Measurements from ENCODE around the gene SGF29. TPM values are rescaled to one million over a fixed set of nuclear protein-coding genes. Genes with fewer than 3 reads are reported as not detected.
"Not testable (repeated sequence)": the region's sequence is repeated elsewhere in the genome, so short reads cannot be mapped to it uniquely, and the experiment has no call there.

The SGF29 gene
- 21.6 TPM for total RNA-seq

DNA sequence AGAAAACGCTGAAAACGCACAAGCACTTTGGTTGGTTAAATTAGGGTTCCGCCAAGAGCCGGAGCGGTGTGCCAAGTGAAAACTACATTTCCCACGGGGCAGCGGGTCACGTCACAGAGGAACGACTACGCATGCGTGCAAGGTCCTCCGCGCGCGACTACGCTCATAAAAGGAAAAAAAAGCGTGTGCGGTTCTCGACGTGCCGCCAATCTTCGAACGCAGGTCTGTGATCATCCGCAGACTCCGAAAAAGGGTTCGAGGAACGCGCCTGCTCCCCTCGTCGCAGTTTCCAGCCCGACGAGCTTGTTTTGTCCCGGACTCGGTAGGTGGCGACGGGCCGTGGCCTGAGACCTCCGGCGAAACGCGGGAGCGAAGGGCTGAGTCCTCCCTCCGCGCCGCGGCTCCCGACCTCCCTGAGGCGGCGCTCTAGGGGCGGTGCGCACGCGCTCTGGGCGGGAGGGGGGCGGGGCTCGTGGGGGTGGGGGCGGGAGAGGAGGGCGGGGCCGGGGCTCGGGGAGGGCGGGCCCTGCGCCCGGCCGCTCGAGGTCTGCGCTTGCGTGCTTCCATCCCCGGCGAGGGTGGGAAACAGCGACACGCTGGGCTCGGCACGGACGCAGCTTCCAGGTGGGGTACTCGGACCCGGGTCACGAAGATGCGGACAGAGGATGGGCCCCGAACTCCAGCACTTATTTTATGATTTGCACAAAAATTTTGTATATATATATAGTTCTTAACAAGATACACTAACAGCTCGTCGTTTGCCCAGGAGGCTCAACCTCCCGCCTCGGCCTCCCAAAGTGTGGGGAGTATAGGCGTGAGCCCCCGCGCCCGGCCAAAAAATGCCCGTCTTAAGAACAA, at the start of gene SGF29:
Gene SGF29 (plus strand): TSS at position 145 of the 858 bp plus-strand sequence. CDS start 27,150 bp downstream, outside the sequence.
- FAIRE-seq, result no peak
- peak; percentile 90 to 95 for DNase-seq (ENCODE audit: low spot score in 2 of 2)

- no peak for FAIRE-seq
- no peak for DNase-seq (ENCODE audit: low spot score in 2 of 2)
Observed at GRCh38 chr16:28504707-28505404, 48.9 kb upstream of the SGF29 start.

GRCh38 chr16:28505489-28506137, 48.1 kb upstream of the SGF29 start:
- FAIRE-seq (no peak), DNase-seq (ENCODE audit: low spot score in 2 of 2) (no peak)

DNA sequence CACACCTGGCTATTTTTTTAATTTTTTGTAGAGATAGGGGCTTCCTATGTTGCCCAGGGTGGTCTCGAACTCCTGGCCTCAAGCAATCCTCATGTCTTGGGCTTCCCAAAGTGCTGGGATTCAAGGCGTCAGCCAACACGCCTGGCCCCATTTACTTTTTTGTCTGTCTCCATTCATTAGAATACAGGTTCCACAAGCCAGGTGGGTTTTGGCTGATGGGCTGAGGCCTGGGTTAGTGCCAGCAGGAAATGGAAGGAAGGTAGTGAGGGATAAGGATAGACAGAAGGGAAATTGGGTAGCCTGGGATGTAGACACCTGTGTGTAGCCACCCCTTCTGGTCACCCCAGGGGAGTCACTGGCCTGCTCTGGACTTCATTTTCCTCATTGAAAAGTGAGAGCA, 42.7 kb upstream of the SGF29 start:
- DNase-seq (ENCODE audit: low spot score in 2 of 2), result no peak
- no peak for FAIRE-seq

DNA sequence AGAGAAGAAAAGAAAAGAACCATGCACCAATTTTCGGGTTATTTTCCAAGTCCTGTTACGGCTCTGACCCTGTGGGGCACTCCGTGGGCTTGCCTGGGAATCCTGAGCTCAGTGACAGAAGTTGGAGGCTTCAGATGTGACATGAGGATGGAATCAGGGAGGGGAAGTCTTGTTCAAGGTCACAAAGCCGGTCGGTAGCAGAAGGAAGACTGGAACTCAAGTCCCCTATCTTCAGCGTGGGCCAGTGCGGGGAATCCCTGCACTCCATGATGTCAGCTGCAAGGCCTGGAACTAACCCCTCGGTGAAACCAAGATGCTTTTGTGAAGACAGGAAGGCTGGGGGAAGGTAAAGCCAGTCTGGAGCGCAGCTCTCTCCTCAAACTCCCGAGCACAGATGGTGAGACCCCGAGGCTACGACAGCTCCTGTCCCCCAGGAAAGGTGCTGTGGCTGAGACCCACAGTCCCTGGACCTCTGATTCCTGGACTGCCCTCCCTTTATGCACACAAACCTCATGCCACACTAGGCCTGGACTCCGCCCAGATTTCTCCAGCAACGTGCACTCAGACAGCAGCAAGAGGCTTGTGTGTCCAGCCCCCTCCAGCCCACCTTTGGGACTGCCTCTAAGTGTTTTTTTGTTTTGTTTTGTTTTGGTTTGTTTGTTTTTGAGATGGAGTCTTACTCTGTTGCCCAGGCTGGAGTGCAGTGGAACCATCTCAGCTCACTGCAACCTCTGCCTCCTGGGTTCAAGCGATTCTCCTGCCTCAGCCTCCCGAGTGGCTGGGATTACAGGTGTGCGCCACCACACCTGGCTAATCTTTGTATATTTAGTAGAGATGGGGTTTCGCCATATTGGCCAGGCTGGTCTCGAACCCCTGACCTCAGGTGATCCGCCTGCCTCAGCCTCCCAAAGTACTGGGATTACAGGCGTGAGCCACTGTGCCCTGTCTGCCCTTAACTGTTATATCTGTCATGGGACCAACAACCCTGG, 41.6 kb upstream of the SGF29 start:
- no peak for FAIRE-seq
- no peak for DNase-seq (ENCODE audit: low spot score in 2 of 2)

- DNase-seq (ENCODE audit: low spot score in 2 of 2), result no peak
Observed at GRCh38 chr16:28513484-28514181, 40.1 kb upstream of the SGF29 start.

GRCh38 chr16:28514246-28514645, 39.5 kb upstream of the SGF29 start:
- FAIRE-seq, result no peak

More at GRCh38 chr16:28513484-28514181, 40.1 kb upstream of the SGF29 start:
- no peak for FAIRE-seq

GRCh38 chr16:28520672-28521071, 33.0 kb upstream of the SGF29 start:
- FAIRE-seq, result no peak
- no peak for DNase-seq (ENCODE audit: low spot score in 2 of 2)

More at GRCh38 chr16:28514246-28514645, 39.5 kb upstream of the SGF29 start:
- DNase-seq (ENCODE audit: low spot score in 2 of 2), result no peak

- no peak for FAIRE-seq
Observed at GRCh38 chr16:28521436-28521835, 32.3 kb upstream of the SGF29 start.

GRCh38 chr16:28522792-28523191, 30.9 kb upstream of the SGF29 start:
- DNase-seq (ENCODE audit: low spot score in 2 of 2), result no peak
- no peak for FAIRE-seq

More at GRCh38 chr16:28521436-28521835, 32.3 kb upstream of the SGF29 start:
- DNase-seq (ENCODE audit: low spot score in 2 of 2), result no peak

DNA sequence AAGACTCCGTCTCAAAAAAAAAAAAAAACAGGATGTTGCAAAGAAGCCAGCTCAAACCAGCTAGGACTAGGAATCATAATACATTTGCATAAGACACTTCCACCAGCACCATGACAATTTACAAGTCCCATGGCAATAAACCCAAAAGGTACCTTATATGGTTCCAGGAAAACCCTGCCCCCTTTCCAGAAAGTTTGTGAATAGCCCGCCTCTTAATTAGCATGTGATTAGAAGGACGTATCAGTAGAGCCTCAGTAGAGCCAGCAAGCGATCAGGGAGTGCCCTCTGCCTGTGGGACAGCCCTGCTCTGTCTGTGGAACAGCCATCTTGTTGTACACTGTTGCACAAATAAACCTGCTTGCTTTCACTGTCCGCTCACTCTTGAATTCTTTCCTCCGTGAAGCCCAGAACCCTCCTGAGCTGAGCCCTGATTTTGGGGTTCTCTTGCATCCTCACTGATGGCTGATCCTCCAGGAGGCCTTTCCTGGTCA, 29.0 kb upstream of the SGF29 start:
- DNase-seq (ENCODE audit: low spot score in 2 of 2) (no peak), FAIRE-seq (no peak)

DNA sequence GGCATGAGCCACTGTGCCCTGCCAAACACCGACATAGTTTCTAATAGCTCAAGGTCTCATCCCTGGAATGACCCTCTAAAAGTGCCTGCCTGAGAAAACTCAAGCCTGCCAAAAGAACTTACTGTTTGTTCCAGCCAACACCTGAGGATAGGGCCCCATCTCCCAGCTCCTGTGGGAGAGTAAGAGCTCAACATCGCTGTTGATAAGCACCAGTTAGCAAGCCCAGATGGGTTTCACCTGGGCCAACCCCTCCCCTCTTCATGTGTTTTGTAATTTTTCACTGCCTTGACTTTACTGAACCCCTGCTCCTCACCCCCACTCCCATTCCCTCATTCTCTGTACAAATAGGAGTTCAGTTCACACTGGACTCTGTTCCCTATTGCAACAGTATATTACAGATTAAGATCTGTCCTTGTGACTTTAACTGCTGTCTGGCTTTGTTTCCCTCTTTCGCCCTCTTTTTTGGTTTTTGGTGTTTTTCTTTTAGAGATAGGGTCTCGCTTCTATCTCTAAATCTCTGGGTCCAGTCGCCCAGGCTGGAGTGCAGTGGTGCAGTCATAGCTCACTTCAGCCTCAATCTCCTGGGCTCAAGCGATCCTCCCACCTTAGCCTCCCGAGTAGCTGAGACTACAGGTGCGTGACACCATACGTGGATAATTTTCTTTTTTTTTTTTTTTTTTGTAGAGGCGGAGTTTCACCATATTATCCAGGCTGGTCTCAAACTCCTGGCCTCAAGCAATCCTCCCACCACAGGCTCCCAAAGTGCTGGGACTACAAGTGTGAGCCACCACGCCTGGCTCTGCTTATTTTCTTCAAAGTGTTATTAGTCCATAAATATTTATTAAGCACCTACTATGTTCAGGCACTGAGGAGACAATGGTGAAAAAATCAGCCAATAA, 27.3 kb upstream of the SGF29 start:
- FAIRE-seq (no peak), DNase-seq (ENCODE audit: low spot score in 2 of 2) (no peak)

GRCh38 chr16:28527100-28527785, 26.5 kb upstream of the SGF29 start:
- FAIRE-seq; DNase-seq (ENCODE audit: low spot score in 2 of 2): not testable (repeated sequence)

DNA sequence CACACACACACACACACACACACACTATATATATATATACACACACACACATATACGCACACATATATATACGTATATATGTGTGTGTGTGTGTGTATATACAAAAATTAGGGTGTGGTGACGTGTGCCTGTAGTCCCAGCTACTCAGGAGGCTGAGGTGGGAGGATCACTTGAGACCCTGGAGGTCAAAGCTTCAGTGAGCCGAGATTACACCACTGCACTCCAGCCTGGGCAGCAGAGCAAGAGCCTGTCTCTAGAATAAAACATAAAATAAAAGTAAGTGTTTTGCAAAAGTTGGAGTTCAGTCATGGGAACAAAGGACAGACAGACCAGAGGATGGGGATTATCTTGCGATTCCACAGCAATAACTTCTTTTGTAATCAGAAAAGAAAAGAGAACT, 25.7 kb upstream of the SGF29 start:
- FAIRE-seq (no peak), DNase-seq (ENCODE audit: low spot score in 2 of 2) (no peak)

DNA sequence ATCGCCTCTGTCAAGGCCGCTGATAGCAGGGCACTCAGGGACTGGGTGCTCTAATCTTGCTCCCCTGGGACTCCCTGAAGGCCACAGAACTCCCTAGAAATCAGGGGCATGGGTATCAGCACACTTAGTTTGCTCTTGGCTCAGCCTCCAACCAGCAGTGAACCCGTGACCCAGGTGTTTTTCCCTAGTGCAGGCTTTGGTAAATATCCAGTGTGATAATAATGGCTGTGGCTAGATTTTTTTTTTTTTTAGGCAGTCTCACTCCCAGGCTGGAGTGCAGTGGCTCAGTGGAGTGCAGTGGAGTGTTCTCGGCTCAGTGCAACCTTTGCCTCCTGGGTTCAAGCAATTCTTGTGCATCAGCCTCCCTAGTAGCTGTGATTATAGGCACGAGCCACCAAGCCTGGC, 25.3 kb upstream of the SGF29 start:
- no peak for FAIRE-seq
- DNase-seq (ENCODE audit: low spot score in 2 of 2), result no peak

DNA sequence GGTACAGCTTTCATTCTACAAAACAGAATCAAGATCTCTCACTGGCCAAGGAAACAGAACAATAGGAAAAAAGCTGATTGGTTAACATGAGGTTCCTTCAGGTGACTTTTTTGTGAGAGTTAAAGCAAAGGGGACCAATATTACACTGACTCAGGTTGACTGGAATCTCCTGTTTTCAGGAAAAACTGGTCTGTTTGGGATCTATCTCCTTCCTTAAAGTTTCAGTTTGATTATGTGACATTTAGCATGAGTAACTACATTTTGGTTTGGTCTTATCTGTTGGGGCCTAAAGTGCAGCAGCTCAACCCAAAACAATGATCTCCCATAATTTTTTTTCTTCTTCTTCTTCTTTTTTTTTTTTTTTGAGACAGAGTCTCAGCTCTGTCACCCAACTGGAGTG, 24.6 kb upstream of the SGF29 start:
- DNase-seq (ENCODE audit: low spot score in 2 of 2) (no peak), FAIRE-seq (no peak)
